Caco-2 (cell line): ENCODE measurements around the gene CACNA1B. TPM values are rescaled to one million over a fixed set of nuclear protein-coding genes. Genes with fewer than 3 reads are reported as not detected.

Experiments
- BruUV-seq: library from RNA; stranded (reverse); fragments of 400-500 nt; replicated peaks from 2 replicates; lab custom pipeline; 2021; lab: Mats Ljungman, UMichigan
- CTCF ChIA-PET: fragments of 300-600 bp; sonication (Branson Sonifier 250); formaldehyde crosslinking; loops from one replicate; lab custom pipeline; 2022; ENCODE audit warnings: antibody characterized with exemption; lab: Charles Lee
- POLR2A ChIA-PET: fragments of 300-600 bp; sonication (Branson Sonifier 250); formaldehyde crosslinking; loops from one replicate; lab custom pipeline; 2022; ENCODE audit warnings: antibody characterized with exemption; lab: Charles Lee
- DNase-seq, 2 experiments: peaks; one replicate each; pipeline versions ENCODE4 v3.0.0 to v3.0.0-alpha.2; 2020 to 2022
- H3K27me3 ChIP-seq: replicated peaks from 2 replicates; pipeline ENCODE4 v1.6.0; 2011; ENCODE audit warnings: low read length; ENCODE audit not compliant: control insufficient read depth, insufficient read depth
- H3K36me3 ChIP-seq: 2 replicates; pipeline ENCODE4 v1.5.1; 2011; ENCODE audit warnings: low read length; ENCODE audit not compliant: control insufficient read depth, insufficient read depth
- H3K4me1 ChIP-seq: fragments of 250-450 bp; sonication (Bioruptor Pico); 2 replicates; pipeline ENCODE4 v1.5.1; 2020; ENCODE audit warnings: mild to moderate bottlenecking
- H3K4me3 ChIP-seq: 2 replicates; pipeline ENCODE4 v1.5.1; 2011; ENCODE audit warnings: low read depth, mild to moderate bottlenecking, control low read depth, low read length
- H3K9me3 ChIP-seq: fragments of 250-450 bp; sonication (Bioruptor Pico); 2 replicates; pipeline ENCODE4 v1.5.1; 2020; ENCODE audit warnings: mild to moderate bottlenecking, moderate library complexity
- H3K27ac Mint-ChIP-seq: one replicate; pipeline ENCODE4 v1.8.0; 2022; ENCODE audit warnings: mixed read lengths; ENCODE audit not compliant: unreplicated experiment
- H3K27me3 Mint-ChIP-seq: one replicate; pipeline ENCODE4 v1.8.0; 2022; ENCODE audit warnings: mixed read lengths; ENCODE audit not compliant: insufficient read depth, unreplicated experiment
- H3K36me3 Mint-ChIP-seq: one replicate; pipeline ENCODE4 v1.8.0; 2022; ENCODE audit warnings: mild to moderate bottlenecking, mixed read lengths; ENCODE audit not compliant: insufficient read depth, unreplicated experiment
- H3K4me1 Mint-ChIP-seq: one replicate; pipeline ENCODE4 v1.8.0; 2022; ENCODE audit warnings: low read depth, mixed read lengths; ENCODE audit not compliant: unreplicated experiment
- H3K4me3 Mint-ChIP-seq: one replicate; pipeline ENCODE4 v1.8.0; 2022; ENCODE audit warnings: mild to moderate bottlenecking, moderate library complexity, mixed read lengths; ENCODE audit not compliant: unreplicated experiment
- H3K9me3 Mint-ChIP-seq: one replicate; pipeline ENCODE4 v1.8.0; 2022; ENCODE audit warnings: mixed read lengths; ENCODE audit not compliant: unreplicated experiment
- CTCF ChIP-seq, 2 experiments: fragments of 200-600 bp in 1 of 2; IDR thresholded peaks; 1 replicate in 1 of 2; 2 replicates in 1 of 2; pipeline versions ENCODE4 v1.5.1 to v1.8.0; 2011 to 2022; ENCODE audit warnings: antibody characterized with exemption in 1 of 2, control low read depth in 1 of 2, inconsistent platforms in 1 of 2, low read depth in 1 of 2, low read length in 1 of 2, mild to moderate bottlenecking in 1 of 2, moderate library complexity in 1 of 2; ENCODE audit not compliant: insufficient read depth in 1 of 2, severe bottlenecking in 1 of 2, unreplicated experiment in 1 of 2
- intact Hi-C: fragments of 100-400 bp; cut with micrococcal nuclease; formaldehyde crosslinking; loops from one replicate; pipeline ENCODE4 v1.10.0; 2022; ENCODE audit not compliant: unreplicated experiment
- total RNA-seq: library from RNA; stranded (reverse); gene quantifications from 2 replicates; pipeline ENCODE4 v1.2.3, GENCODE V29; 2022

The CACNA1B gene
- total RNA-seq, 1 experiment from 2014 or later, result 0.11 TPM

- CTCF ChIA-PET, result no interaction called here
- Mint-ChIP-seq H3K4me3 (no peak overlapping the region), H3K4me1 (no peaks in the 10 kb centered on the region), H3K36me3 (no peaks in the 10 kb centered on the region), H3K27ac (no peak overlapping the region), H3K27me3 (peaks cover 19% of the 10 kb centered on the region), H3K9me3 (no peaks in the 10 kb centered on the region)
- no peaks in the 10 kb centered on the region for H3K27me3 ChIP-seq
- no TSS peak for BruUV-seq
- intact Hi-C loops, result no loop called here
- no peak for TF ChIP-seq CTCF (IDR thresholded peaks at IDR 0.05; ENCODE audit: insufficient read depth in 1 of 2, low read depth in 1 of 2, low read length in 1 of 2, severe bottlenecking in 1 of 2, unreplicated experiment in 1 of 2)
- POLR2A ChIA-PET, result no interaction called here
- no peaks in the 10 kb centered on the region for H3K36me3 ChIP-seq
- H3K4me3 ChIP-seq, result no peak overlapping the region
- H3K9me3 ChIP-seq, result no peaks in the 10 kb centered on the region
- no peak for DNase-seq
- no peaks in the 10 kb centered on the region for H3K4me1 ChIP-seq
These were observed 7.2 kb upstream of the CACNA1B start for GRCh38 chr9:137870432-137870831.

- H3K4me1 ChIP-seq, result no peaks in the 10 kb centered on the region
- POLR2A ChIA-PET, result no interaction called here
- no TSS peak for BruUV-seq
- Mint-ChIP-seq H3K4me1 (no peaks in the 10 kb centered on the region), H3K27me3 (peaks cover 19% of the 10 kb centered on the region), H3K4me3 (no peak overlapping the region), H3K36me3 (no peaks in the 10 kb centered on the region), H3K9me3 (no peaks in the 10 kb centered on the region), H3K27ac (no peak overlapping the region)
- H3K9me3 ChIP-seq, result no peaks in the 10 kb centered on the region
- CTCF ChIA-PET, result no interaction called here
- intact Hi-C loops, result no loop called here
- H3K4me3 ChIP-seq, result no peak overlapping the region
- no peak for TF ChIP-seq CTCF (IDR thresholded peaks at IDR 0.05; ENCODE audit: insufficient read depth in 1 of 2, low read depth in 1 of 2, low read length in 1 of 2, severe bottlenecking in 1 of 2, unreplicated experiment in 1 of 2)
- no peaks in the 10 kb centered on the region for H3K27me3 ChIP-seq
- DNase-seq, result no peak
- no peaks in the 10 kb centered on the region for H3K36me3 ChIP-seq
These were observed 5.3 kb upstream of the CACNA1B start for GRCh38 chr9:137872296-137872695.

- no peaks in the 10 kb centered on the region for H3K9me3 Mint-ChIP-seq
- no peak for TF ChIP-seq CTCF (IDR thresholded peaks at IDR 0.05; ENCODE audit: insufficient read depth in 1 of 2, low read depth in 1 of 2, low read length in 1 of 2, severe bottlenecking in 1 of 2, unreplicated experiment in 1 of 2)
- CTCF ChIA-PET, result no interaction called here
- BruUV-seq, result no TSS peak
- H3K36me3 Mint-ChIP-seq, result no peaks in the 10 kb centered on the region
- Histone ChIP-seq H3K9me3 (no peaks in the 10 kb centered on the region), H3K36me3 (no peaks in the 10 kb centered on the region), H3K4me3 (no peak overlapping the region), H3K4me1 (no peaks in the 10 kb centered on the region), H3K27me3 (no peaks in the 10 kb centered on the region)
- POLR2A ChIA-PET, result no interaction called here
- intact Hi-C loops, result no loop called here
- H3K27me3 Mint-ChIP-seq, result peaks cover 15% of the 10 kb centered on the region
- H3K4me3 Mint-ChIP-seq, result no peak overlapping the region
- no peak for DNase-seq
- H3K27ac Mint-ChIP-seq, result no peak overlapping the region
- no peaks in the 10 kb centered on the region for H3K4me1 Mint-ChIP-seq
These were observed 4.2 kb upstream of the CACNA1B start for GRCh38 chr9:137873408-137873807.
